IMR-90 (cell line): ENCODE results near the gene TMEM19. TPM values are rescaled to one million over a fixed set of nuclear protein-coding genes. Genes with fewer than 3 reads are reported as not detected.

ENCODE experiments used
- ATAC-seq: fragments of 200-7000 bp; cut with Tn5 transposase; 2 replicates; pipeline ENCODE4 v1.9.1; 2020; ENCODE audit warnings: low read depth, mild to moderate bottlenecking, moderate library complexity
- BruUV-seq: library from RNA; stranded (reverse); fragments of 400-500 nt; replicated peaks from 2 replicates; lab custom pipeline; 2021; lab: Mats Ljungman, UMichigan
- CTCF ChIA-PET: fragments of 300-600 bp; formaldehyde crosslinking; extraction: SDS; loops from one replicate; lab custom pipeline; 2021; ENCODE audit warnings: antibody characterized with exemption; lab: Yijun Ruan, JAX
- POLR2A ChIA-PET: fragments of 300-600 bp; sonication (Branson Sonifier 250); formaldehyde crosslinking; loops from one replicate; lab custom pipeline; 2022; ENCODE audit warnings: antibody characterized with exemption; ENCODE audit not compliant: unreplicated experiment; lab: Charles Lee
- DNase-seq: peaks from one replicate; pipeline ENCODE4 v3.0.0; 2013
- H2AFZ ChIP-seq: replicated peaks from 2 replicates; pipeline ENCODE3; 2013; ENCODE audit warnings: low read length, mild to moderate bottlenecking; ENCODE audit not compliant: poor library complexity
- H2AK5ac ChIP-seq: 2 replicates; pipeline ENCODE4 v1.6.1; 2013; ENCODE audit warnings: low read depth, low read length, inconsistent platforms
- H2AK9ac ChIP-seq: replicated peaks from 2 replicates; pipeline ENCODE3; 2013; ENCODE audit warnings: mild to moderate bottlenecking, low read depth, low read length, moderate library complexity; ENCODE audit not compliant: poor library complexity
- H2BK120ac ChIP-seq: 2 replicates; pipeline ENCODE4 v1.6.1; 2013; ENCODE audit warnings: low read depth, low read length, inconsistent platforms
- H2BK15ac ChIP-seq: 3 replicates; pipeline ENCODE4 v1.6.1; 2013; ENCODE audit warnings: low read depth, low read length, inconsistent platforms
- H2BK20ac ChIP-seq: 2 replicates; pipeline ENCODE4 v1.6.1; 2013; ENCODE audit warnings: low read depth, mild to moderate bottlenecking, inconsistent platforms, low read length, moderate library complexity
- H2BK5ac ChIP-seq: 2 replicates; pipeline ENCODE4 v1.6.1; 2013; ENCODE audit warnings: mild to moderate bottlenecking, low read depth, low read length, inconsistent platforms; ENCODE audit not compliant: poor library complexity, severe bottlenecking
- H3K14ac ChIP-seq: replicated peaks from 2 replicates; pipeline ENCODE4 v1.6.1; 2013; ENCODE audit warnings: low read depth, low read length, inconsistent platforms
- H3K18ac ChIP-seq: 2 replicates; pipeline ENCODE4 v1.6.1; 2013; ENCODE audit warnings: low read depth, low read length, control low read depth
- H3K23ac ChIP-seq: 2 replicates; pipeline ENCODE4 v1.6.1; 2013; ENCODE audit warnings: low read depth, low read length, inconsistent platforms
- H3K27ac ChIP-seq: 2 replicates; pipeline ENCODE4 v1.5.1; 2013; ENCODE audit warnings: mild to moderate bottlenecking, control low read depth, low read length; ENCODE audit not compliant: insufficient read depth
- H3K27me3 ChIP-seq: 2 replicates; pipeline ENCODE4 v1.6.1; 2013; ENCODE audit warnings: low read length; ENCODE audit not compliant: control insufficient read depth, insufficient read depth
- H3K36me3 ChIP-seq: 2 replicates; pipeline ENCODE4 v1.6.1; 2013; ENCODE audit warnings: low read length, mixed read lengths; ENCODE audit not compliant: control insufficient read depth, insufficient read depth
- H3K4ac ChIP-seq: 2 replicates; pipeline ENCODE4 v1.6.1; 2013; ENCODE audit warnings: low read depth, low read length, inconsistent platforms
- H3K4me1 ChIP-seq: 2 replicates; pipeline ENCODE4 v1.6.1; 2013; ENCODE audit warnings: low read length, mixed read lengths; ENCODE audit not compliant: control insufficient read depth, insufficient read depth
- H3K4me2 ChIP-seq: 2 replicates; pipeline ENCODE4 v1.6.1; 2013; ENCODE audit warnings: low read depth, mild to moderate bottlenecking, control low read depth, low read length, moderate library complexity
- H3K4me3 ChIP-seq: 2 replicates; pipeline ENCODE4 v1.5.1; 2013; ENCODE audit warnings: low read depth, mild to moderate bottlenecking, control low read depth, low read length, moderate library complexity; ENCODE audit not compliant: insufficient read depth
- H3K56ac ChIP-seq: 2 replicates; pipeline ENCODE4 v1.6.1; 2013; ENCODE audit warnings: low read length, inconsistent platforms; ENCODE audit not compliant: insufficient read depth; ENCODE audit errors: extremely low read depth
- H3K79me1 ChIP-seq, 2 experiments: 2 replicates each; pipeline ENCODE4 v1.6.1; 2013; ENCODE audit warnings: low read length in 2 of 2, inconsistent platforms in 1 of 2, low read depth in 1 of 2
- H3K9ac ChIP-seq: 2 replicates; pipeline ENCODE4 v1.6.1; 2013; ENCODE audit warnings: low read depth, low read length, control low read depth
- H3K9me1 ChIP-seq: 2 replicates; pipeline ENCODE4 v1.6.1; 2013; ENCODE audit warnings: low read length, inconsistent platforms; ENCODE audit not compliant: insufficient read depth
- H3K9me3 ChIP-seq: 2 replicates; pipeline ENCODE4 v1.6.1; 2013; ENCODE audit warnings: low read length; ENCODE audit not compliant: control insufficient read depth, insufficient read depth
- H4K20me1 ChIP-seq: 2 replicates; pipeline ENCODE4 v1.6.1; 2013; ENCODE audit warnings: low read length, inconsistent platforms; ENCODE audit not compliant: insufficient read depth
- H4K5ac ChIP-seq: 2 replicates; pipeline ENCODE4 v1.6.1; 2013; ENCODE audit warnings: mild to moderate bottlenecking, low read depth, low read length, control low read depth
- H4K8ac ChIP-seq, 2 experiments: 2 replicates each; pipeline ENCODE4 v1.6.1; 2013; ENCODE audit warnings: low read depth in 2 of 2, low read length in 2 of 2, control low read depth in 1 of 2, inconsistent platforms in 1 of 2
- H4K91ac ChIP-seq: 2 replicates; pipeline ENCODE4 v1.6.1; 2013; ENCODE audit warnings: low read depth, low read length, inconsistent platforms; ENCODE audit not compliant: insufficient read depth
- BHLHE40 ChIP-seq: fragments of 150-350 bp; IDR thresholded peaks from 2 replicates; pipeline ENCODE4 v1.6.1; 2016; ENCODE audit warnings: mild to moderate bottlenecking, low read depth, low read length
- MAFK ChIP-seq: IDR thresholded peaks from 2 replicates; pipeline ENCODE4 v1.6.1; 2012; ENCODE audit warnings: low read depth, low read length, improper control_type of control experiment
- SMC3 ChIP-seq: fragments of 150-350 bp; IDR thresholded peaks from 2 replicates; pipeline ENCODE4 v1.6.1; 2016; ENCODE audit warnings: low read depth, mild to moderate bottlenecking, antibody characterized with exemption, low read length, moderate library complexity
- USF2 ChIP-seq: fragments of 150-350 bp; IDR thresholded peaks from 2 replicates; pipeline ENCODE4 v1.6.1; 2017; ENCODE audit warnings: mild to moderate bottlenecking, antibody characterized with exemption, low read length, low read depth
- WGBS, 2 experiments: methylation state at CpG; one replicate each; pipeline versions ENCODE4 v1.1.5 to v1.1.7; 2013; ENCODE audit warnings: missing lambda C conversion rate in 2 of 2; ENCODE audit not compliant: insufficient read length in 1 of 2; ENCODE audit errors: extremely low coverage in 2 of 2; 5-methylcytosine and 5-hydroxymethylcytosine counted together
- dilution Hi-C: fragments of 300-500 bp; cut with HindIII; formaldehyde crosslinking; loops from one replicate; pipeline ENCODE4 v1.14.3; 2018; ENCODE audit warnings: low sequenced_read_pairs; ENCODE audit not compliant: unreplicated experiment
- in situ Hi-C: fragments of 300-500 bp; cut with MboI; formaldehyde crosslinking; loops from 3 replicates; pipeline ENCODE4 v1.14.3; 2019; ENCODE audit warnings: low sequenced_read_pairs, inconsistent platforms, mixed read lengths
- intact Hi-C: fragments of 100-400 bp; cut with micrococcal nuclease; formaldehyde crosslinking; loops from 2 replicates; pipeline ENCODE4 v1.10.0; 2022
- polyA plus RNA-seq, 3 experiments: library from polyadenylated mRNA; depleted of rRNA; stranded (reverse); fragments of >200 nt; gene quantifications; 2 replicates each; pipeline ENCODE4 v1.2.3, GENCODE V29; 2012; ENCODE audit warnings: low replicate concordance in 1 of 3
- total RNA-seq: library from RNA; depleted of rRNA; stranded (reverse); fragments of >200 nt; gene quantifications from 2 replicates; pipeline ENCODE4 v1.2.3, GENCODE V29; 2012

The TMEM19 gene
- total and polyA plus RNA-seq, 2 of the 4 experiments (the other 2 are of a cell fraction) = 8.9 to 28.7 TPM

DNA sequence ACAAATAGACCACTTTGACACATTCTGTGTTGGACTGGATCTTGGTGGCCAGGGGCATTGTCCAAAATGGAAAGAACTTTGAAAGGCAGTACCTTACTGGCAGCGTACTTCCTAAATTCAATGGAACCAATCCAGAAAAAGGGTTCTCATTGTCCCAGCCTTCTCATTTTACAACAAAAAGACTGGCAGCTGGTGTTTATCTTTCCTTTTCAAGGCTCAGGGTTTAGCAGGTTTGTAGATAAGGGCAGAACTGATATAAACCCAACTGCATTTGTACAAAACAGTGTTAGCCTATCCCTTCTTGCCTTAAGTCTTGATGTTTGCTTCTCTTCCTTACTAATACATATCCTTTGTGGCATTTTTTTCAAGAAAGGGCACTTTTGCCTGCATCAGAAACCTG, 14.1 kb upstream of the TMEM19 start:
- Histone ChIP-seq H4K91ac (no peak overlapping the region), H3K79me1 (0 out of 4 replicates have a peak, but pooled peaks cover 0 to 3% of the 10 kb centered on the region in 2 experiments), H2BK120ac (no peak overlapping the region), H3K18ac (no peak overlapping the region), H3K23ac (no peak overlapping the region), H3K4me1 (no peaks in the 10 kb centered on the region), H3K56ac (no peak overlapping the region), H2AK5ac (no peak overlapping the region), H3K14ac (no peak overlapping the region), H3K27me3 (no peaks in the 10 kb centered on the region), H3K4ac (no peak overlapping the region), H3K36me3 (no peaks in the 10 kb centered on the region), H2BK15ac (no peak overlapping the region), H3K4me2 (no peak overlapping the region), H2AK9ac (no peak overlapping the region), H2BK20ac (no peak overlapping the region), H2AFZ (no peak overlapping the region), H4K5ac (no peak overlapping the region), H2BK5ac (no peak overlapping the region), H4K8ac (no peak overlapping the region), H3K4me3 (no peak overlapping the region), H3K9me1 (no peaks in the 10 kb centered on the region), H3K9ac (no peak overlapping the region), H4K20me1 (no peaks in the 10 kb centered on the region), H3K27ac (no peak overlapping the region), H3K9me3 (no peaks in the 10 kb centered on the region)
- CTCF ChIA-PET = no interaction called here
- dilution Hi-C loops = no loop called here
- intact Hi-C loops = no loop called here
- in situ Hi-C loops = loop anchor here (25.0 kb wide), 1 partner anchor 590 kb away; the partner anchor contains the start of gene TRHDE
- ATAC-seq = no peak
- no TSS peak for BruUV-seq
- TF ChIP-seq USF2 (no peak), SMC3 (no peak), MAFK (no peak), BHLHE40 (no peak)
- no peak for DNase-seq
- POLR2A ChIA-PET = interaction anchor here (0.8 kb wide), 1 partner anchor 8 kb away, joined by 3 read pairs; the partner anchor contains the start of gene ZFC3H1
- WGBS, 2 experiments = no CpG with 5 or more reads among the region's 1 CpG
